ENCODE data around the gene PDLIM4. TPM values are rescaled to one million over a fixed set of nuclear protein-coding genes. Genes with fewer than 3 reads are reported as not detected.

The PDLIM4 gene
- total RNA-seq, 2 experiments from 2014 or later, result not detected

GRCh38 chr5:132243366-132243977, 14.0 kb upstream of the PDLIM4 start:
- TF ChIP-seq CTCF (IDR thresholded peaks at IDR 0.05), result no peak
- H3K4me1 Mint-ChIP-seq (ENCODE audit: low read depth), result no peaks in the 10 kb centered on the region
- DNase-seq (no peak), ATAC-seq (no peak)
- H3K9me3 Mint-ChIP-seq, result peaks cover 33% of the 10 kb centered on the region
- peaks cover 8% of the 10 kb centered on the region for H3K36me3 Mint-ChIP-seq (ENCODE audit: low read depth)
- H3K4me3 Mint-ChIP-seq, result no peak overlapping the region
- H3K27me3 Mint-ChIP-seq, result no peaks in the 10 kb centered on the region
- no peak overlapping the region for H3K27ac Mint-ChIP-seq
- ChIA-PET CTCF (no interaction called here), POLR2A (interaction anchor here (0.6 kb wide), 1 partner anchor 1124 kb away, joined by 4 read pairs; no protein-coding TSS in a partner anchor)
- intact Hi-C loops (cut with micrococcal nuclease), result no loop called here

- Mint-ChIP-seq H3K4me3 (no peak overlapping the region), H3K36me3 (ENCODE audit: low read depth) (peaks cover 8% of the 10 kb centered on the region), H3K9me3 (peaks cover 33% of the 10 kb centered on the region), H3K27ac (no peak overlapping the region), H3K27me3 (no peaks in the 10 kb centered on the region), H3K4me1 (ENCODE audit: low read depth) (no peaks in the 10 kb centered on the region)
- no peak for TF ChIP-seq CTCF (IDR thresholded peaks at IDR 0.05)
- intact Hi-C loops (cut with micrococcal nuclease), result no loop called here
- DNase-seq (no peak), ATAC-seq (no peak)
- ChIA-PET POLR2A (no interaction called here), CTCF (no interaction called here)
Observed at GRCh38 chr5:132245593-132245992, 11.9 kb upstream of the PDLIM4 start.

DNA sequence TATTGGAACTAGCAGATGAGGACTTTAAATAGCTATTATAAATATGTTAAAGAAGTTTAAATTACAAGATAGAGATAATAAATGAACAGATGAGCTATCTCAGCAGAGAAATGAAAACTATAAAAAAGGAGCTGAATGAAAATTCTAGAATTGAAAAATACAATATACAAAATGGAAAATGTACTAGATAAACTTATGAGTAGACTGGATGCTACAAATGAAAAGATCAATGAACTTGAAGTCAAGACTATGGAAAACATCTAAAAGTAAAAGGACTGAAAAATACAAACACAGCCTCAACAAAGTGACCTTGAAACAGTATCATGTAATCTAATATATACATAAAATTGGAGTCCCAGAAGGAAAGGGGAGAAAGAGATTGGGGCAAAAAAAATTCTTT, 10.7 kb upstream of the PDLIM4 start:
- POLR2A ChIA-PET, result interaction anchor here (1.0 kb wide), 1 partner anchor 10 kb away, joined by 3 read pairs; no protein-coding TSS in a partner anchor

DNA sequence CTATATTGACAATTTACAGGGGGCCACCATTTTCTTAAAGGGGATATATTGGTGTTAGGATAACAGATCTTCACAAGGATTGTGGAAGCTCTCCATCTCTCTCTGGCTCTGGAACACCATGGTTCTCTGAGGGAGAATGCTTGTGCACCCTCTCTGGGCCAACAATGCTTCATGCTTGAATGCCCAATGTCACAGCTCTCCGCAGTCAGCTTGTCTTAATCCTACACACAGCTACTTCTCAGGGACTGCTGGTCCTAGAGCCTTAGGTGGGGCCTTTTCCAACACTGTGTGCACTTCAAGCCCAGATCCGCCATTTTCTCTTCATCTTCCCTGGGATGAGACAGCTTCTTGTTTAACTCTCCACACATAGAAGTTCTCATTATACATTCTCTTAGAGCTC, 6.9 kb upstream of the PDLIM4 start:
- ChIA-PET POLR2A (interaction anchor here (1.1 kb wide), 1 partner anchor 12 kb away, joined by 3 read pairs; no protein-coding TSS in a partner anchor), CTCF (interaction anchor here (0.7 to 2.1 kb wide), 5 partner anchors 12 to 43 kb away, joined by 3 to 20 read pairs (median 6); no protein-coding TSS in a partner anchor)

More for the DNA sequence above, 10.7 kb upstream of the PDLIM4 start:
- intact Hi-C loops (cut with micrococcal nuclease), result no loop called here
- TF ChIP-seq CTCF (IDR thresholded peaks at IDR 0.05), result no peak
- Mint-ChIP-seq H3K4me3 (no peak overlapping the region), H3K27ac (no peak overlapping the region), H3K27me3 (no peaks in the 10 kb centered on the region), H3K9me3 (peaks cover 33% of the 10 kb centered on the region), H3K36me3 (ENCODE audit: low read depth) (peaks cover 8% of the 10 kb centered on the region), H3K4me1 (ENCODE audit: low read depth) (no peaks in the 10 kb centered on the region)
- ATAC-seq (no peak), DNase-seq (no peak)
- CTCF ChIA-PET, result interaction anchor here (0.9 to 3.2 kb wide), 2 partner anchors 8 to 25 kb away, joined by 3 to 30 read pairs; no protein-coding TSS in a partner anchor

More for the DNA sequence above, 6.9 kb upstream of the PDLIM4 start:
- DNase-seq, result no peak
- H3K9me3 Mint-ChIP-seq, result peaks cover 15% of the 10 kb centered on the region
- no peak for ATAC-seq
- H3K4me1 Mint-ChIP-seq (ENCODE audit: low read depth), result no peaks in the 10 kb centered on the region
- H3K27me3 Mint-ChIP-seq, result peaks cover 1% of the 10 kb centered on the region
- no peak for TF ChIP-seq CTCF (IDR thresholded peaks at IDR 0.05)
- H3K27ac Mint-ChIP-seq, result no peak overlapping the region
- peaks cover 3% of the 10 kb centered on the region for H3K36me3 Mint-ChIP-seq (ENCODE audit: low read depth)
- no peak overlapping the region for H3K4me3 Mint-ChIP-seq
- intact Hi-C loops (cut with micrococcal nuclease), result no loop called here

Data from activated CD8-positive, alpha-beta T cell treated with anti-CD3 and anti-CD28 coated beads for 36 hours (primary cell).